ENCODE data around the gene TAF1.
"Not testable (repeated sequence)": the region's sequence is repeated elsewhere in the genome, so short reads cannot be mapped to it uniquely, and the experiment has no call there.

TAF1 gene

DNA sequence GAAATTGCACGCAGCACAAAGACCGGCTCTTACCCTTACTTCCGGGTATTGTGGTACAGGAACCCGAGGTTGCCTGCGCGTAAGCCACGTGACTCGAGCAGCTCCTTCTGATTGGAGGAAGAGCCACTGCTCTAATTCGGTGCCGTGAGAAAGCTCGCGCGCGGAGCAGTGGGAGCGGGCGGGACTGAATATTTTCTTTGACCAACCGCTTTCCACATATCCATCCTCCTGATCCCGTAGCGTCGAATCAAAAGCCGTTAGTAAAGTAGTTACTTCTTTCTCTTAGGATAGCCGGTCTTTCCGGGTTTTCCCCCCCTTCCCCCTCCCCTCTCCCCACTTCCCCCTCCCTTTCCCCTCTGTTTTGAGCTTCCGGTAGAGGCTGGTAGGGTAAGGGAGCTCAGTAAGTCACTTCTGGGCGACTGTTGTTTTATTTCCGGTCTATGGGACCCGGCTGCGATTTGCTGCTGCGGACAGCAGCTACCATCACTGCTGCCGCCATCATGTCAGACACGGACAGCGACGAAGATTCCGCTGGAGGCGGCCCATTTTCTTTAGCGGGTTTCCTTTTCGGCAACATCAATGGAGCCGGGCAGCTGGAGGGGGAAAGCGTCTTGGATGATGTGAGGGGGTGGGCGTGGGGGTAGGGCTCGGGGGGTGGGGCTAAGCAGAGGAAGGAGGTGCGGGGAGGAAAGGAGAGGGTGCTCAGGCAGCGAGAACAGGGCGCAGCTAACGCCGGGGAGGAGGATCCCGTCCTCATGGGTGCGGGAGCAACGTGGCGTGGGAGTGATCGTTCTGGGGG, at the start of gene TAF1:
TAF1 (plus strand) TSS at position 483 of the 799 bp plus-strand sequence; CDS start at position 501, 18 bp downstream.
- peak; percentile 88 for DNase-seq

- not testable (repeated sequence) for DNase-seq
These were observed 49.2 kb upstream of the TAF1 start for GRCh38 chrX:71316959-71317358.

DNA sequence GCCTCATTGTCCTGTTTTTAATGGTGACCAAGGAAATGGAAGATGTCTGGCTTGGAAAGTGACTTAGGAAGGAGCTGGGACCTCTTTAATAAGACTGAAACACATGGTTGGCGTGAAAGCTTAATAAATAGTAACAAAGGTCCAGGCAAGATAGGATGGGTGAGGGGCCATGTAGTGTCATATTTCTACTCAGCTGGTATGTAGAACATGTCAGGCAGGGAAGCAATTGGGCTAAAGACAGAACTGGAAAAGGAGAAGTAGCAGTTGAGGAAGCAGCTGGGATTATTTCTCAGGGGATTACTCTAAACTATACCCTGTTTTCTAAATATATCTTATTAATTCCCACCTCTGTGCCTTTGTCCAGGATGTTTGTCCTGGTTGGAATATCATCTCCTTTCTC, 46.0 kb upstream of the TAF1 start:
- DNase-seq: no peak

DNA sequence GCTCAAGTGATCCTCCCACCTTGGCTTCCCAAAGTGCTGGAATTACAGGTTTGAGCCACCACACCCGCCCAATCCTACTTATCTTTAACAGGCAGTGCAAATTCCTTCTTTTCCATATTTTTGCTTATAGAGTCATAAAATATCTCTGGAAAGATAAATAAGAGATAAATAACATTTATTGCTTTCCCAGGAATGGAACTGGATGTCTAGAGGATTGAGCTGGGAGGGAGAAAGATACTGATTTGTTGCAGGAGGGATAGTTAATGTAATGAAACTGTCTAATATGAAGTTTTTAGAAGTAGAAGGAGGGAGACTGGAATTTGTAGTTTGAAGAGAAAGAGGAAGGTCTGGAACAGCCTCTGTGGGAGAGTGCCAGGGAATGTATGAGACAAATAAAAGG, 44.4 kb upstream of the TAF1 start:
- DNase-seq: no peak

- not testable (repeated sequence) for DNase-seq
These were observed 41.7 kb upstream of the TAF1 start for GRCh38 chrX:71324452-71324851.

- no peak for DNase-seq
These were observed 39.8 kb upstream of the TAF1 start for GRCh38 chrX:71326394-71326793.

GRCh38 chrX:71349151-71349665, 16.9 kb upstream of the TAF1 start:
- DNase-seq: not testable (repeated sequence)

DNA sequence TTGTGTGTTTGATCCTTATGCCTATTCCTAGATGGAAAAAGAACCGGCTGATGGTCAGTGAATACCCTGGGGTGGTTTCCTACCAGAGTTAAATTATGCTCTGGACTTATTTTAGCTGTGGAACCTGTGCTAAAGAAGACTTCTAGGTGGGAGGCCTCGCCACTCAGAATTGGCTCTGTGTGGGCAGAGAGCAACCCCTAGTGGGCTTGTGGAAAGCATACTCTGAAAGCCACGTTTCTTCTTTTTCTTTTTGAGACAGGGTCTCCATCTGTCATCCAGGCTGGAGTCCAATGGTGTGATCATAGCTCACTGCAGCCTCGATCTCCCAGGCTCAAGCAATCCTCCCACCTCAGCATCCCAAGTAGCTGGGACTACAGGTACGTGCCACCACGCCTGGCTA, 16.3 kb upstream of the TAF1 start:
- not testable (repeated sequence) for DNase-seq

DNA sequence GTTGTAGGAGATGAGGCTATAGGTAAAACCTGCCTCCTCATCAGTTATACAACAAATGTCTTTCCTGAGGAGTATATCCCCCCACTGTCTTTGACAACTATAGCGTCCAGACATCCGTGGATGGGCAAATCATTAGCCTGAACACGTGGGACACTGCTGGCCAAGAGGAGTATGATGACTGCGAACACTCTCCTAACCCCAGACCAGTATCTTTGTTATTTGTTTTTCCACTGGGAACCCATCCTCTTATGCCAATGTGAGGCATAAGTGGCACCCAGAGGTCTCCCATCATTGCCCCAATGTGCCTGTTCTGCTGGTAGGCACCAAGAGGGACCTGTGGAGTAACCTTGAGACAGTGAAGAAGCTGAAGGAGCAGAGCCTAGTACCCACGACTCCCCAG, 13.7 kb upstream of the TAF1 start:
- not testable (repeated sequence) for DNase-seq

DNA sequence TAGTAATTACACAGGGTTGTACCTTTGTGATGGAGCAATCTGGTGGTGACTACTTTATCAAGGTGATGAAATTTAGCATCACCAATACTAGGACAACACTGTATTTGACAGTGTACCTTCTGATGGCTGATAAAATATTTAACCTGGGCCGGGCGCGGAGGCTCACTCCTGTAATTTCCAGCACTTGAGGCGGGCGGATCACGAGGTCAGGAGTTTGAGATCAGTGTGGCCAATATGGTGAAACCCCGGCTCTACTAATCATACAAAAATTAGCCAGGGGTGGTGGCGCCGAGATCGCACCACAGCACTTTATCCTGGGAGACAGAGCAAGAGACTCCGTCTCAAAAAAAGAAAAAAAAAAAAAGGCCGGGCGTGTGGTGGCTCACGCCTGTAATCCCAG, 1.9 kb upstream of the TAF1 start:
- DNase-seq: no peak

- no peak for DNase-seq
These were observed 742 bp upstream of the TAF1 start for GRCh38 chrX:71365356-71365874.

DNA sequence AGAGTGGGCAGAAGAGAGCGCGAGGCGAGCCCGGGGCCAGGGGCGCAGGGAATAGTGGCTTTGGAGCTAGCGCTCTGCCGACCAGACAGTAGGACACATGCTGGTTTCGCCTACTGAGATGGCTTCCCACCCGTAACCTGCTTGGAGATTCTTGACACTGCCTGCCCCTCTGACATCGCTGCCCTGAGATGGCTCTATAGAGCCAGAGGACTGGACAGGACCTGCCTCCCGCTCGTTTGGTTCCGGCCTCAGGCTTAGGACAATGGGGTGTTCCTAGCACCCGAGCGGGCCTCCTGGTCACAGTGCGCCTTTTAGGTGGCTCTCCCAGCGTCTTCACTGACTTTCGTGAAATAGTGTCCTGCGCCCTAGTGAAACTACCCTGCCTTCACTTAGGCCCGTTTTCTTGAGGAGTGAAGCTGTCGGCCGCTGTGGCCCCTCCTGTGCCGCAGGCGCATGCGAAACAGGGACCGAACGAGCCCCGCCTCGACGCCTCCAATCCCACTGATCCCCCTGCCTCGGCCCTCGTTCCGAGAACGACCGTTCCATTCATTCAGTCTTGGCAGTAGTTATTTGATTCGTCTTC, 608 bp downstream of the TAF1 start:
- peak; percentile 44 for DNase-seq

DNA sequence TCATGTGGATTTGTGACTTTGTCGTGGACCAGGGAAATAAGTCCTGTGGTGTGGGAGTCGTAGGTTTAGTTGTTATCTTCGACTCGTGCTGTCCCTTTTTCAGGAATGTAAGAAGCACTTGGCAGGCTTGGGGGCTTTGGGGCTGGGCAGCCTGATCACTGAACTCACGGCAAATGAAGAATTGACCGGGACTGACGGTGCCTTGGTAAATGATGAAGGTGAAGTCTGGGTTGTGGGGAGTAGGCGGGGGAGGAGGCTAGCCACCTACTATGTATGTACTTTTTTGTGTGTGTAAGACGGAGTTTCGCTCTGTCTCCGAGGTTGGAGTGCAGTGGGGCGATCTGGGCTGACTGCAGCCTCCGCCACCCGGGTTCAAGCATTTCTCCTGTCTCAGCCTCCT, 1.2 kb downstream of the TAF1 start:
- DNase-seq: no peak

GRCh38 chrX:71372388-71372787, 6.2 kb downstream of the TAF1 start:
- DNase-seq: no peak

GRCh38 chrX:71378732-71379131, 12.6 kb downstream of the TAF1 start:
- DNase-seq: no peak

- DNase-seq: not testable (repeated sequence)
These were observed 25.6 kb downstream of the TAF1 start for GRCh38 chrX:71391725-71392124.

- DNase-seq: no peak
These were observed 27.8 kb downstream of the TAF1 start for GRCh38 chrX:71393919-71394318.

GRCh38 chrX:71396576-71396975, 30.4 kb downstream of the TAF1 start:
- DNase-seq: no peak

DNA sequence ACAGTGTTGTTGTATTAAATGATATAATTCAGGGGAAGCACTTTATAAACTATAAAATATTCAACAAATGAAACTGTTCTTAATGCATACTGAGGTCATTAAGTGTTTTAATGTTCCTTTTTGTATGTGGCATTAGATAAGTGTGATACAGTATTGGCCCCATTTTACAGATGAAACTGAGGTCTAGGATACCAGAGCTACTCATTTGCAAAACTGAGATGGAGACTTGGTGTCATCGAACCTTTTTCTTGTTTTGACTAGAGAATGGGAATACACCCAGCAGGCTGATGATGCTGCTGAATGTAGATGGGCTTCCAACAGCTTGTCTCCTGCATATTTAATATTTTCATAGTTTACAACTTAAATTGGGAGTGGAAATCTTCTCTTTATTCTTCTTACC, 34.6 kb downstream of the TAF1 start:
- DNase-seq: no peak

- DNase-seq: not testable (repeated sequence)
These were observed 50.1 kb downstream of the TAF1 start for GRCh38 chrX:71416260-71416659.

DNA sequence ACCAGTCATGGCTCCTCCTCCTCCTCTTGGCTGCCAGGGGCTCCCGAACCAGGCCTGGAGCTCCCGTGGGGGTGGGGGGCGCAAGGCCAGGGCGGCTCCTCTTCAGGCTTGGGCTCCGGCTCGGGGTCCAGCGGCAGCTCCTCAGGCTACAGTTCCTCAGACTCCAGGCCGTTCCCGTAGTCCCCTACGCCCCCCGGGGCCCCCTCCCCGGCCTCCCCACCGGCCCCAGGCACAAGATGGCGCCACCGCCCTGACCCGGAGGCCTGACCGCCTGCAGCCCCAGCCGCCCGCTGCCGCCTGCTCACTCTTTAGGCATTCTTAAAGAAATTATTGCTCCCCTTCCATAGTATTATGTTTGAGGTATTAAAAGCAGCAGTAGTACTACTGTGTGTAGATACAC, 54.5 kb downstream of the TAF1 start:
- DNase-seq: no peak

GRCh38 chrX:71432733-71433132, 66.6 kb downstream of the TAF1 start:
- no peak for DNase-seq

GRCh38 chrX:71438750-71439149, 72.6 kb downstream of the TAF1 start:
- DNase-seq: no peak

DNA sequence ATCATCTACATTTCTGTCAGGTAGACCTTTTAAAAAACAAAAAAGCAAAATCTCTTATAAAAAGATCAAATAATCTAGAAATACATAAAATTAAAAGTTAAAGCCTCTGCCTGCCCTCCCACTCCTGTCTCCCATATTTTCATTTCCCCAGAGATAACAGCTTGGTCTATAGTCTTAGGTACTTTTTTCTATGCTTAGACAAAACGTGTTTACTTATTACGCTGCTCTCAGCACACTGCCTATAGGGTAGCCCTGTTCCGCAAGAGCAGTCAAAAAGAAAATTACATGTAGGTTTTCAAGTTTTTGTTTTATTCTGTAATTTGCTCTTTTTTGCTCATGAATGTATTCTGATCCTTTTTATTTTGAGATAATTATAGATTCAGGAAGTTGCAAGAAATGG, 73.3 kb downstream of the TAF1 start:
- no peak for DNase-seq

Measured in retina (tissue), 1 donor.